Dedifferentiated amniotic fluid mesenchymal stem cell (primary cell): ENCODE data around the gene APOBEC3H.

Experiments
- DNase-seq: peaks from one replicate; pipeline ENCODE4 v3.0.0-alpha.2; 2016; ENCODE audit errors: extremely low spot score

APOBEC3H gene

GRCh38 chr22:39135092-39135896, 38.2 kb downstream of the APOBEC3H start:
- no peak for DNase-seq

DNA sequence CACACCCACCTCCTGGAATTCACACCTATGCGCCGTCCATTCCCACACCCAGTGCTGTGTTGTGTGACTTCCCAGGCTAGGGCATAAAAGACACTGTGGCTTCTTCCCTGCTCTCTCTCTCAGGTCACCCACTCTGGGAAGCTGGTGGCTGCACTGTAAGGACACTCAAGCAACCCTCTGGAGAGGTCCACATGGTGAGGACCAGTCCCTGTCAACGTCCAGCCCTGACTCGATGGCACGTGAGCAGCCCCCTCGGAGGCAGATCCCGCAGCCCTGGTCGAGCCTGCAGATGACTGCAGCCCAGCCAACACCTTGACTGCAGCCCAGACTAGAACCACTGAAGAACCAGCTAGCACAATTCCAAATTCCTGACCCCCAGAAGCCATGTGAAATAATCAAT, 39.3 kb downstream of the APOBEC3H start:
- no peak for DNase-seq

- DNase-seq = no peak
Observed at GRCh38 chr22:39138357-39138997, 41.4 kb downstream of the APOBEC3H start.

DNA sequence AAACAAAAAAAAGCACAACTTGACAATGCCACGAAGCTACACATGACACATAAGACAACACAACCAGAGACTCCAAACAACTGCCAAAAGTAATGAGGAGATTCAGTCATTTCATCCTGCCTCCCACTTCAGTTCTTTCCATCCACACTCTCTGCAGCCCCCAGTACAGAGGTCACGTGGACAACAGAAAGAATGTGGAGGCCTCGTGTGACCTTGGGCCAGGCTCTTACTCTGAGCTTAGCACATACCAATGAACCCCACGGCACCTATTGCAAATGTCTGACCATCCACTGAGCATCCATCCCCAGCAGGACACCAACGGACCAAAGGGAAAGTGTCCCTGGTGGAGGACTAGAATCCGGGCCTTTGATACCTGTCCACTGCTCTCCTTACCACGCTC, 42.9 kb downstream of the APOBEC3H start:
- DNase-seq = no peak

DNA sequence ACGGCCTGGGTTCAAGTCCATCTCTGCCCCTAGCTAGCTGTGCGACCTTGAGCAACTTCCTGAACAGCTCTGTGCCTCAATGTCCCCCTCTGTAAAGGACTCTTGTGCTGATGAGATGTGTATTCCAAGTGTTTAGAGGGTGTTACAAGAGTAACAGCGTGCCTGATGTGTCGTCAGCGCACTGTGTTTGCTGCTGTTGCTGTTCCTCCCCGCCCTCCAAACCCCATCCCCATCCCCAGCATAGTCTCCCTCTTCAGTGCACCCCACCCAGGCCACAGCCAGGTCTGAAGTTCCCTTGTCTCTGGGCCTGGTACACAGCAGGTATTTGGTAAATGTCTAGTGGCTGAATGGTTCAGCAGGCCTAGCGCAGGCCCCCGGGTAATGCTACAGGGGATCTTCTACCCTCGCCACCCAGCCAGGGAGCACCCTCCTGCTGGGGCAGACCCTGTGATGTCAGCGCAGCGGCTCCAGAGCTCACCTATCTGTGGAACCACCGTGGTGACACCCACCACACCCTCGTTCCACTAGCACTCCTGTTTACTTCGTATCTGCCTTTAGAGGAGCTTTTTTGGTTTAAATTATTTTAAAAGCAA, 45.1 kb downstream of the APOBEC3H start:
- no peak for DNase-seq

DNA sequence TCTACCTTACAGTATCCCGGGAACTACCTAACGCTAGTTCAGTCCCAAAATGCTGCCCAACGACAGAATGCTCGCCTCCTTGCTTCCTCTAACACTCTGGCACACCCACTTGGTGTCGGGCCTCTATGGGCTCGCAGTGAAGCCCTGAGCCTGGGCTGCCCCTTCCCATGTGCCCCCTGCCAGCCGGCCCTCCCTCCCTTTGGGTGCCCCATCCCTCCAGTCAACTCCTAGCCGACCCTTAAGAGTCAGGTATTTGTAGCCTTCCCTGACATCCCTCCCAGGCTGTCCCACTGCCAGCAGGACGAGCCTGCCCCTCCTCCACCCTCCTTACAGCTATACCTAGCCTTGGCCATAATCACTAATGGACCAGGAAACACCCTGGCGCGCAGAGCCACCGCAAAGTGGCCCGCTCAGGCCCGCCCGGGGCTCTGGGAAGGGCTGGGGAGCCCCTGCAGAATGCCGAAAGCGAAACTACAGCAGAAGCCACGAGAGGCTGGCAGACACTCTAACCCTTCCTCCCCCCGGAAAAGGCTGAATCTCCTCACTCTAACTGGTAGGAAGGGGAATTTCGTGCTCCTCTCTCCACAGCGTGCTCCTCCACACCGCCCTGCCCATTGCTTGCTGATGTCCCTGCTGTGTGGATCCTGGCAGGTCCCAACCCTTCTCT, 47.2 kb downstream of the APOBEC3H start:
- DNase-seq = no peak

GRCh38 chr22:39146256-39147101, 49.4 kb downstream of the APOBEC3H start:
- no peak for DNase-seq

DNA sequence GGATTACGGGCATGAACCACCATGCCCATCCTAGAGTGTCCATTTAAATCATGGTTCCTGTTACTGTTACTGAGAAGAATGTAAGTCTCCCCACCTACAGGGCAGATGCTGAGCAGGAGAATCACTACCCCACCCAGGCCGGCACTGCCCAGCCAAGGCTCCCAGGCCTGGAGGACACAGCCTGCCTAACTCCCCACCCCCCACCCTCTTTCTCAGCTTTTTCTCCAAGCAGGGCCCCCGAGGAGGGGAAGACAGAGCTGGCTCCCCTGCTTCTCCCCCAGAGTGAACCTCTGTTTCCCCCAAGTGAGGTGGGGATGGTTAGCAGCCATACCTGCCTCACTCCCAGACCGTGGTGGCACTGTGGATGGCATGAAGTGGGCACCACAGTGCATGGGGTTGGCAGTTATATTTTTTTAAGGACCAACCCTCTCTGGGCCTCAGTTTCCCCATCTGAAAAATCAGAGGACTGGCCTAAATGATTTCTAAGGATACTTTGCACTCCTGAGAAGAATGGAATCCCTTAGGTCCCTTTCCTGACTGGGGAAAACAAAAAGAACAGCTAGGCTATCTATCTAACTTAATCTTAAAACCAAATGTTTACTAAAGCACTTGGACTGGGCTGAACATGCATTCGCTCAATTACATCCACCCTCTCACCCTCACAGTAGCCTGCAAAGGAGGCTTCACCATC, 50.4 kb downstream of the APOBEC3H start:
- no peak for DNase-seq

- DNase-seq = no peak
Observed at GRCh38 chr22:39148026-39148726, 51.1 kb downstream of the APOBEC3H start.

DNA sequence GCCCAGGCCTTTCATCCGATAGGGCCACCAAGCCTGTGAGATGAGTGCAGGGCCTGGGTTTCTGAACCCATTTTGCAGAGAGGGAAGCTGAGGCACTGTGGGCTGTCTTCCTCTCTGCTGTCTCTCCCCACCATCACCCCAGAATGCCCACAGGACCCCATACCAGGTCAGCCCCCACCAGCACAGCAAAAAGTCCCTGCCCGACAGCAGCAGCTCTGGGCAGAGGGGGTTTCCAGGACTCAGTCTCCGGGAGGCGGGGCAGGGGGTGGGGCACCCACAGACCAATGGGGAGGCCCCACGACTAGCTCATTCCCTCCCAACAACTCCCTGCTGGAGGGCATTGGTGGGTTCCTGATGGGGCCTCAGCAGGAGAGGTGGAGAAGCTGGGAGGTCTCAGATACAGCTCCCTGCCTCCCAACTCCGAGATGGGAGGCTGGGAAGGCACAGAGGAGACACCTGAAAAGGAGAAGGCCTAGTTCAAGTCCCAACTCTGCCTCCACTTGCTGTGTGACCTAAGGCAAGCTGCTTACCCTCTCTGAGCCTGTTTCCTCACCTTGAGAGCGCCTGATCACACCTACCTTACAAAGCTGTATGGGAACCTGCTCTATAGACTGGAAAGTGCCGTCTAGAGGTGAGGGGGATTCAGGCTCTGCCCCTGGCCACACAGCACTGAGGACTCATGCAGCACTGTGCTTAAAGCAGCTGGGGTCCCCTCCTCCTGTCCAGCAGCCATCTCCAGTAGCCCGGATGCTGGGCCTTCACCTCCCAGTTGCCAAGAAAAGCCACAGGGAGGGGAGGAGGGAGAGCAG, 51.9 kb downstream of the APOBEC3H start:
- no peak for DNase-seq

- no peak for DNase-seq
Observed at GRCh38 chr22:39149915-39150847, 53.1 kb downstream of the APOBEC3H start.

DNA sequence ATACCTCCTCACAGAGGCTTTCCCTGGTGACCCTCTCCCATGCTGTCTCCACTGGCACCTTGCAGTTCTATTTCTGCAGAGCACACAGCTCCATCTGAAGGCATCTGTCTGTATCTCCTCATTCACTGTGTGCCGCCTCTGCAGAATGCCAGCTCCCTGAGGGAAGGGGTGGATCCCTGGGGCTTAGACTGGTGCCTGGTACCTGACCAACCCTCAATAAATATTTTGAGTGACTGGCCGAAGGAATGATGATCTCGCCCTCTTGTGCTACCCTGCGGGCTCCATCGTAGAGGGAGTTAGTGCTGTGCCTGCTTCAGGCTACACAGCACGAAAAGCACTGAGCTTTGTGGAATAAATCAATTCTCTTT, 53.8 kb downstream of the APOBEC3H start:
- no peak for DNase-seq

- DNase-seq = no peak
Observed at GRCh38 chr22:39151329-39151975, 54.4 kb downstream of the APOBEC3H start.

DNA sequence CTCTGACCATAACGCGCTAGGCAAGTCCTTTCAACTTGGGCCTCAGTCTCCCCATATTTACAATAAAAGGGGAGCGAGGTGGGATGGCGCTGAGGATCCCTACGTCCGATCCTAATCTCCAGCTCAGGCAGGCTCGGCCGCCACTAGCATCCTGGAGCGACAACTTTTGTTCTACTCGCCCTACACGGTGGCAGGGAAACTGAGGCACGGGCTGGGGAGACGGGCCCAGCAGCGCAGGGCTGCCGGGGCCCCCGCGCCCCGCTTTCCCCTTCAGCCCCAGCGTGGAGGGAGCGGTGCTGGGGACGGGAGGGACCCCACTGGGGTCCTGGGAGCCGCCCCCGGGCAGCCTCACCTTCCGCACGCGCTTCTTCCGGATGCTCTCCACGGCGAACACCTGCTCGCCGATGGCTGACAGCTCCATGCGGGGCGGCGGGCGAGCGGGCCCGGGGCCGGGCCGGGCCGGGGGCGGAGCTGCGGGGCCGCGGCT, 55.0 kb downstream of the APOBEC3H start:
- no peak for DNase-seq

- DNase-seq = peak; percentile 62
Observed at GRCh38 chr22:39152511-39153219, 55.6 kb downstream of the APOBEC3H start, which contains the start of gene CBX7. TSS of gene CBX7 (minus strand) at chr22:39152680. CDS start at chr22:39152444, 236 bp downstream.

DNA sequence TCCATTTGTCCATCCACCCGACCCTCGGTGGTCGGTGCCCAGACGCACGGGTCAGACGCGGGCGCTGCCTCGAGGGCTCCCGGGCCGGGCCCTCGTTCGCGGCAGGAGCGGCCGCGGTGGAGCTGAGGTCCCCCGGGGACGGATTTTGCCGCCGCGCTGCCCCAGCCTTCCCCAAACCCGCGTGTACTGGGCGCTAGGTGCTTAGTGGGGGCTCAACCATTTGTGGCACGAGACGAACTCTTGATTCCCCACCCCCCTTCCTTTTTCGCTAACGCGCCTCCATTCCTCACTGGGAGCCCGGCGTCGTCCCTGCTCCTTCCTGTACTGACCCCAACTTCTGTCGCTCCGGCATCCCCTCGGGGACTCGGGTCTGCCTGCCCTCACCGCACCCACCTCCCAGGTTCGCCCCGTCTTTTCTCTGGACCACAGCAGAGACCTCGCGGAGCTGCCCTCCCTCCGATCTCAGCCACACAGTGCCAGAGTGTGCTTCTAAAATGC, 56.2 kb downstream of the APOBEC3H start:
- no peak for DNase-seq
